SK-N-SH treated with all-trans-retinoic acid at 6 μM for 48 hours (cell line): ENCODE data around the gene MGLL.

Source experiments
- ATAC-seq: fragments of 200-7000 bp; cut with Tn5 transposase; 3 replicates; pipeline ENCODE4 v1.9.1; 2020; ENCODE audit warnings: mild to moderate bottlenecking, moderate library complexity
- ARNTL ChIP-seq: fragments of 450-650 bp; formaldehyde crosslinking; IDR thresholded peaks from 2 replicates; pipeline ENCODE4 v1.5.0; 2020; ENCODE audit warnings: low read depth, mild to moderate bottlenecking, moderate library complexity, borderline replicate concordance
- BACH2 ChIP-seq: fragments of 250-450 bp; sonication (Bioruptor Pico); IDR thresholded peaks from 2 replicates; pipeline ENCODE4 v1.9.0; 2021; ENCODE audit warnings: mild to moderate bottlenecking, borderline replicate concordance
- CREB5 ChIP-seq: fragments of 250-450 bp; sonication (Bioruptor Pico); IDR thresholded peaks from 2 replicates; pipeline ENCODE4 v1.5.1; 2020; ENCODE audit warnings: low read depth, mild to moderate bottlenecking, moderate library complexity
- CSDC2 ChIP-seq: fragments of 250-450 bp; sonication (Bioruptor Pico); IDR thresholded peaks from 2 replicates; pipeline ENCODE4 v1.5.0; 2020; ENCODE audit warnings: mild to moderate bottlenecking, moderate library complexity
- CSRNP3 ChIP-seq: fragments of 250-450 bp; sonication (Bioruptor Pico); IDR thresholded peaks from 2 replicates; pipeline ENCODE4 v1.5.1; 2021; ENCODE audit warnings: mild to moderate bottlenecking, moderate library complexity
- ESRRG ChIP-seq: fragments of 250-450 bp; sonication (Bioruptor Pico); IDR thresholded peaks from 2 replicates; pipeline ENCODE4 v1.6.1; 2021; ENCODE audit warnings: mild to moderate bottlenecking
- GLIS3 ChIP-seq: fragments of 250-450 bp; sonication (Bioruptor Pico); IDR thresholded peaks from 2 replicates; pipeline ENCODE4 v1.5.0; 2020; ENCODE audit warnings: mild to moderate bottlenecking, moderate library complexity
- PATZ1 ChIP-seq: fragments of 250-450 bp; sonication (Bioruptor Pico); IDR thresholded peaks from 2 replicates; pipeline ENCODE4 v1.8.0; 2020; ENCODE audit warnings: mild to moderate bottlenecking, moderate library complexity, borderline replicate concordance
- POU6F1 ChIP-seq: fragments of 250-450 bp; sonication (Bioruptor Pico); IDR thresholded peaks from 2 replicates; pipeline ENCODE4 v1.8.0; 2021; ENCODE audit warnings: low read depth, mild to moderate bottlenecking, moderate library complexity, borderline replicate concordance
- PPARA ChIP-seq: fragments of 250-450 bp; sonication (Bioruptor Pico); IDR thresholded peaks from 2 replicates; pipeline ENCODE4 v1.5.0; 2020; ENCODE audit warnings: mild to moderate bottlenecking, borderline replicate concordance
- RARB ChIP-seq: fragments of 250-450 bp; sonication (Bioruptor Pico); IDR thresholded peaks from 2 replicates; pipeline ENCODE4 v1.8.0; 2021; ENCODE audit warnings: mild to moderate bottlenecking, moderate library complexity
- SNAI2 ChIP-seq: fragments of 250-450 bp; sonication (Bioruptor Pico); IDR thresholded peaks from 2 replicates; pipeline ENCODE4 v1.5.0; 2020; ENCODE audit warnings: mild to moderate bottlenecking, moderate library complexity
- TCF4 ChIP-seq: fragments of 250-450 bp; sonication (Bioruptor Pico); IDR thresholded peaks from 2 replicates; pipeline ENCODE4 v1.8.0; 2021; ENCODE audit warnings: mild to moderate bottlenecking, moderate library complexity, borderline replicate concordance
- TSHZ2 ChIP-seq: fragments of 250-450 bp; sonication (Bioruptor Pico); IDR thresholded peaks from 2 replicates; pipeline ENCODE4 v1.5.0; 2020; ENCODE audit warnings: mild to moderate bottlenecking, moderate library complexity
- ZC3H10 ChIP-seq: fragments of 250-450 bp; sonication (Bioruptor Pico); IDR thresholded peaks from 2 replicates; pipeline ENCODE4 v1.5.1; 2021; ENCODE audit warnings: mild to moderate bottlenecking, moderate library complexity
- ZFP30 ChIP-seq: fragments of 450-650 bp; formaldehyde crosslinking; IDR thresholded peaks from 2 replicates; pipeline ENCODE4 v1.5.0; 2022; ENCODE audit warnings: mild to moderate bottlenecking, moderate library complexity
- ZNF565 ChIP-seq: fragments of 450-650 bp; formaldehyde crosslinking; conservative IDR thresholded peaks from 2 replicates; pipeline ENCODE4 v1.5.0; 2020; ENCODE audit warnings: low read depth, mild to moderate bottlenecking, moderate library complexity
- ZNF8 ChIP-seq: fragments of 450-650 bp; formaldehyde crosslinking; IDR thresholded peaks from 2 replicates; pipeline ENCODE4 v1.5.0; 2020; ENCODE audit warnings: mild to moderate bottlenecking, moderate library complexity

Gene MGLL

GRCh38 chr3:127744253-127744815 lies 78.0 kb downstream of the MGLL start:
- no peak for TF ChIP-seq ZNF565 (CRISPR knock-in tag)
- TF ChIP-seq RARB (CRISPR knock-in tag) = no peak
- TF ChIP-seq POU6F1 (CRISPR knock-in tag) = no peak
- no peak for TF ChIP-seq CSRNP3
- no peak for TF ChIP-seq GLIS3
- no peak for TF ChIP-seq BACH2 (CRISPR knock-in tag)
- no peak for TF ChIP-seq ZNF8 (CRISPR knock-in tag)
- no peak for TF ChIP-seq TSHZ2
- no peak for TF ChIP-seq TCF4 (CRISPR knock-in tag)
- no peak for TF ChIP-seq ARNTL
- TF ChIP-seq ZFP30 = no peak
- TF ChIP-seq CREB5 (CRISPR knock-in tag) = no peak
- no peak for TF ChIP-seq PPARA (CRISPR knock-in tag)
- no peak for TF ChIP-seq ZC3H10 (CRISPR knock-in tag)
- TF ChIP-seq SNAI2 (CRISPR knock-in tag) = no peak
- ATAC-seq = no peak

- TF ChIP-seq CREB5 (CRISPR knock-in tag) = no peak
- no peak for TF ChIP-seq ZNF8 (CRISPR knock-in tag)
- TF ChIP-seq ZC3H10 (CRISPR knock-in tag) = no peak
- TF ChIP-seq ZFP30 = no peak
- no peak for TF ChIP-seq GLIS3
- no peak for TF ChIP-seq BACH2 (CRISPR knock-in tag)
- TF ChIP-seq POU6F1 (CRISPR knock-in tag) = no peak
- no peak for TF ChIP-seq CSRNP3
- TF ChIP-seq CSDC2 = no peak
- no peak for TF ChIP-seq PATZ1 (CRISPR knock-in tag)
- no peak for TF ChIP-seq ZNF565 (CRISPR knock-in tag)
- TF ChIP-seq PPARA (CRISPR knock-in tag) = no peak
- no peak for TF ChIP-seq ESRRG
- ATAC-seq = no peak
These were observed 78.7 kb downstream of the MGLL start for GRCh38 chr3:127743351-127744252.
